HCT116 (cell line): ENCODE measurements around the gene KRTCAP2.

Experiments used
- CTCF ChIP-seq, 3 experiments: fragments of 200-600 bp in 1 of 3; sonication (generic) in 1 of 3; IDR thresholded peaks in 2 of 3; conservative IDR thresholded peaks in 1 of 3; 2 replicates each; pipeline ENCODE4 v1.5.1; 2012 to 2017; ENCODE audit warnings: low read depth in 2 of 3, low read length in 2 of 3, antibody characterized with exemption in 1 of 3, borderline replicate concordance in 1 of 3, control low read depth in 1 of 3, mild to moderate bottlenecking in 1 of 3, mixed read lengths in 1 of 3, mixed run types in 1 of 3, moderate library complexity in 1 of 3; ENCODE audit not compliant: insufficient read depth in 1 of 3
- EZH2 ChIP-seq: fragments of 200-600 bp; sonication (generic); IDR thresholded peaks from 2 replicates; pipeline ENCODE4 v1.6.1; 2017; ENCODE audit warnings: antibody characterized with exemption, mixed run types
- EZH2phosphoT487 ChIP-seq: fragments of 200-600 bp; IDR thresholded peaks from 2 replicates; pipeline ENCODE4 v1.6.1; 2018; ENCODE audit warnings: antibody characterized with exemption, borderline replicate concordance
- POLR2A ChIP-seq: IDR thresholded peaks from 2 replicates; pipeline ENCODE4 v1.7.0; 2011; ENCODE audit warnings: borderline replicate concordance; ENCODE audit not compliant: insufficient read depth, insufficient read length; ENCODE audit errors: extremely low read depth
- RAD21 ChIP-seq: IDR thresholded peaks from 2 replicates; pipeline ENCODE4 v1.6.1; 2012; ENCODE audit warnings: low read depth, mild to moderate bottlenecking
- REST ChIP-seq: IDR thresholded peaks from 2 replicates; pipeline ENCODE4 v1.6.1; 2012; ENCODE audit warnings: low read depth
- SIN3A ChIP-seq: IDR thresholded peaks from 2 replicates; pipeline ENCODE4 v1.6.1; 2012; ENCODE audit warnings: low read depth
- SP1 ChIP-seq: IDR thresholded peaks from 2 replicates; pipeline ENCODE4 v1.6.1; 2012; ENCODE audit warnings: low read depth
- TCF7L2 ChIP-seq: IDR thresholded peaks from 2 replicates; pipeline ENCODE4 v1.7.0; 2011; ENCODE audit warnings: borderline replicate concordance, inconsistent platforms; ENCODE audit not compliant: insufficient read depth, insufficient read length; ENCODE audit errors: extremely low read depth
- YY1 ChIP-seq: IDR thresholded peaks from 2 replicates; pipeline ENCODE4 v1.6.1; 2011; ENCODE audit warnings: low read length, low read depth, moderate library complexity, mild to moderate bottlenecking; ENCODE audit not compliant: insufficient replicate concordance; ENCODE audit errors: extremely low read depth
- ZNF274 ChIP-seq: fragments of 200-500 bp; sonication (Bioruptor generic); IDR thresholded peaks from 2 replicates; pipeline ENCODE4 v1.6.1; 2014; ENCODE audit warnings: mild to moderate bottlenecking, low read depth, low read length, inconsistent platforms

GRCh38 chr1:155202731-155203515 is 29.8 kb upstream of the KRTCAP2 start:
- TF ChIP-seq RAD21 = no peak
- no peak for TF ChIP-seq REST
- no peak for TF ChIP-seq SIN3A
- no peak for TF ChIP-seq EZH2
- TF ChIP-seq EZH2phosphoT487 = no peak
- no peak for TF ChIP-seq CTCF (IDR thresholded peaks at IDR 0.05 in 2 of 3, conservative IDR thresholded peaks at IDR 0.05 in 1 of 3; ENCODE audit: borderline replicate concordance in 1 of 3, insufficient read depth in 1 of 3, low read depth in 2 of 3, low read length in 2 of 3)
- TF ChIP-seq POLR2A = no peak
- TF ChIP-seq YY1 = no peak
- TF ChIP-seq SP1 = no peak
- TF ChIP-seq TCF7L2 = no peak
- TF ChIP-seq ZNF274 = no peak
